ENCODE results near the gene TOMM5.

Gene TOMM5

GRCh38 chr9:37564916-37565315 is 27.5 kb downstream of the TOMM5 start:
- H3K4me3 ChIP-seq (ENCODE audit: low read depth, low read length) = no peak overlapping the region
- no peak for DNase-seq (ENCODE audit: low read depth)
- TF ChIP-seq CTCF (IDR thresholded peaks at IDR 0.05; ENCODE audit: low read depth, low read length, missing control alignments) = no peak

GRCh38 chr9:37563806-37564513 is 28.4 kb downstream of the TOMM5 start:
- no peak for DNase-seq (ENCODE audit: low read depth)
- no peak for TF ChIP-seq CTCF (IDR thresholded peaks at IDR 0.05; ENCODE audit: low read depth, low read length, missing control alignments)
- H3K4me3 ChIP-seq (ENCODE audit: low read depth, low read length) = no peak overlapping the region

- no peak overlapping the region for H3K4me3 ChIP-seq (ENCODE audit: low read depth, low read length)
- no peak for TF ChIP-seq CTCF (IDR thresholded peaks at IDR 0.05; ENCODE audit: low read depth, low read length, missing control alignments)
- DNase-seq (ENCODE audit: low read depth) = no peak
Observed at GRCh38 chr9:37562826-37563225, 29.6 kb downstream of the TOMM5 start.

GRCh38 chr9:37561682-37562081 is 30.7 kb downstream of the TOMM5 start:
- no peak for TF ChIP-seq CTCF (IDR thresholded peaks at IDR 0.05; ENCODE audit: low read depth, low read length, missing control alignments)
- H3K4me3 ChIP-seq (ENCODE audit: low read depth, low read length) = no peak overlapping the region

GRCh38 chr9:37559855-37560592 is 32.4 kb downstream of the TOMM5 start:
- H3K4me3 ChIP-seq (ENCODE audit: low read depth, low read length) = no peak overlapping the region
- TF ChIP-seq CTCF (IDR thresholded peaks at IDR 0.05; ENCODE audit: low read depth, low read length, missing control alignments) = no peak
- DNase-seq (ENCODE audit: low read depth) = no peak

More at GRCh38 chr9:37561682-37562081, 30.7 kb downstream of the TOMM5 start:
- no peak for DNase-seq (ENCODE audit: low read depth)

- H3K4me3 ChIP-seq (ENCODE audit: low read depth, low read length) = no peak overlapping the region
- no peak for DNase-seq (ENCODE audit: low read depth)
- TF ChIP-seq CTCF (IDR thresholded peaks at IDR 0.05; ENCODE audit: low read depth, low read length, missing control alignments) = no peak
Observed at GRCh38 chr9:37559125-37559524, 33.3 kb downstream of the TOMM5 start.

Measured in GM12864 (cell line).